Activated T-helper 17 cell treated with anti-CD3 and anti-CD28 coated beads, Interleukin-2, amount 50 U/mL, for 72 hours (primary cell): ENCODE data around the gene TP53RK. TPM values are rescaled to one million over a fixed set of nuclear protein-coding genes. Genes with fewer than 3 reads are reported as not detected.

ENCODE experiments used
- ATAC-seq: fragments of 150-1000 bp; cut with Tn5 transposase; replicated peaks from 2 replicates; pipeline ENCODE4 v1.10.0; 2021; ENCODE audit warnings: mild to moderate bottlenecking, moderate library complexity
- H3K27ac Mint-ChIP-seq: one replicate; pipeline ENCODE4 v1.8.0; 2022; ENCODE audit warnings: mixed read lengths
- H3K27me3 Mint-ChIP-seq: one replicate; pipeline ENCODE4 v1.8.0; 2022; ENCODE audit warnings: mixed read lengths
- H3K36me3 Mint-ChIP-seq: one replicate; pipeline ENCODE4 v1.8.0; 2022; ENCODE audit warnings: low read depth, mild to moderate bottlenecking, mixed read lengths
- H3K4me1 Mint-ChIP-seq: one replicate; pipeline ENCODE4 v1.8.0; 2022; ENCODE audit warnings: mixed read lengths
- H3K4me3 Mint-ChIP-seq: one replicate; pipeline ENCODE4 v1.8.0; 2022; ENCODE audit warnings: mild to moderate bottlenecking, mixed read lengths
- H3K9me3 Mint-ChIP-seq: one replicate; pipeline ENCODE4 v1.8.0; 2022; ENCODE audit warnings: mixed read lengths
- total RNA-seq, 2 donors: library from RNA; stranded (reverse); gene quantifications; one replicate each; pipeline ENCODE4 v1.2.3, GENCODE V29; 2022

The TP53RK gene
- total RNA-seq = 10 to 100 TPM; 11.9 to 16.7 TPM

DNA sequence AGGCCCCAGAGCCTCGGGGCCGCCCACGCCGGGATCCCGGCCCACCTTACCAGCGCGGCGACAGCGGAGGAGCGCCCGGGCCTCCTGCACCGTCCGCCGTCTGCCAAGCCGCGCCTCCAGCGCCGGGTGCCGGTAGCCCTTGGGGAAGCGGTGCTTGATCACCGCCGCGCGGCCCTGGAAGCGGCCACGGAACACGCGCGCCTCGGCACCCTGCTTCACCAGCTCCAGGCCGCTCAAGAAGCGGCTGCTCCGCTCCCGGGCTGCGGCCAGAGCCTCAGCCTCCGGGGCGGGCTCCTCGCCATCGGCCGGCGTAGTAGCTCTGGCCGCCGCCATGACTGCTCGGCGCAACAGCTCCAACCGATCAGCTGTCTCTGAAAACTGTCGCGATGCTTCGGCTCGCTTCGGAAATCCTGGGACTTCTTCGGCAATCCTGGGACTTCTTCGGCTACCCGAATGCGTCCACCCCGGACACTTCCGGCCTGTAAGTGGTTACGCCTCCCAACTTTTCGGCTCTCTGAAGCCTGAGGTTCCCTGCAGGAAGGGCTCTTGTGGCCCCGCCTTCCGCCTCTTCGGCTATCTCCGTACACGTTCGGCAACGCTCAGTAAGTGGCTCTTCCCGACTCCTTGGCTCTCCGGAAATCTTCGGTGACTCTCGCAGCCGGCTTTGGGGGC, at the start of gene TP53RK:
TSS of gene TP53RK (minus strand) at position 363 of the 672 bp plus-strand sequence. CDS start at position 333, 30 bp downstream.
- Mint-ChIP-seq H3K4me3 (peak within 1 kb of the TSS; percentile 95), H3K4me1 (peaks cover 29% of the 10 kb centered on the region), H3K9me3 (peaks cover 4% of the 10 kb centered on the region), H3K27me3 (no peaks in the 10 kb centered on the region), H3K36me3 (peaks cover 47% of the 10 kb centered on the region), H3K27ac (peak within 1 kb of the TSS; percentile 98)
- peak; percentile 94 for ATAC-seq

DNA sequence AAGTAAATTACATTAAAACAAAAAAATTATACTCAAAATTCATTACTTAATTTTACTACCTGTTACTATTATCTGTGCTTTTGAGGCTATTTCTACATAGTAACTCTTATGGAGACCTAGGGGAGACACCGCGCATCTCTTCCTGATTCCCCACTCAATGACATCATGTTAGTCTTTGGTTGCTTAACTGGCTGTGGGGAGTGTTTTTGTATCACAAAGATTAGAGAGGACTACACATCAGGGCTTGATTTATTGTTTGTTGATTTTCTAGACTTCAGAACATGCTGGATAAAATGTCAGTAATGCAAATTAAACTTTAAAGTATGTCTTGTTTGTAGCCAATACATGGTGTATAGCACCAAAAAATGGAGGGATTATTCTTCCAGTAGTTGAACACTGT, 46.2 kb upstream of the TP53RK start:
- Mint-ChIP-seq H3K36me3 (no peaks in the 10 kb centered on the region), H3K4me1 (no peaks in the 10 kb centered on the region), H3K27me3 (peaks cover 21% of the 10 kb centered on the region), H3K27ac (no peak overlapping the region), H3K4me3 (no peak overlapping the region), H3K9me3 (peaks cover 8% of the 10 kb centered on the region)
- no peak for ATAC-seq

DNA sequence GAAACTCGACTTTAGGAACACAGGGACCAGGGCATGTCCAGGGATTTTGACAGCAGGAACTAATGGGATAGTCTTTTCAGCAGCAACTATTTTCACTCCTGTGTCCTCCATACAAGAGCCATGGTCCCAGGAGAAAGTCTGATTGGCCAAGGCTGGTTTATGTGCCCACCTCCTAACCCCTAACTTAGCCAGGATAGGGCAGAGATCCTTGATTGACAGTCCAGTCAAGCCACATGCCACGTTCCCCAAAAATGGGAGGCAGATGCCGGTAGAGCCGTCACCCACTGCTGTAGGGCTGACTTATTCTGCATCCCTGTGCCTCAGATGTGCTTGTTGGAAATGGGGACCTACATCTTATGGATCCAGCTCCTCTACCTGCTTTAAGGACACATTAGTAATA, 42.5 kb upstream of the TP53RK start:
- peaks cover 4% of the 10 kb centered on the region for H3K9me3 Mint-ChIP-seq
- H3K27ac Mint-ChIP-seq = no peak overlapping the region
- H3K36me3 Mint-ChIP-seq = no peaks in the 10 kb centered on the region
- H3K4me3 Mint-ChIP-seq = no peak overlapping the region
- ATAC-seq = no peak
- peaks cover 3% of the 10 kb centered on the region for H3K4me1 Mint-ChIP-seq
- peaks cover 14% of the 10 kb centered on the region for H3K27me3 Mint-ChIP-seq

DNA sequence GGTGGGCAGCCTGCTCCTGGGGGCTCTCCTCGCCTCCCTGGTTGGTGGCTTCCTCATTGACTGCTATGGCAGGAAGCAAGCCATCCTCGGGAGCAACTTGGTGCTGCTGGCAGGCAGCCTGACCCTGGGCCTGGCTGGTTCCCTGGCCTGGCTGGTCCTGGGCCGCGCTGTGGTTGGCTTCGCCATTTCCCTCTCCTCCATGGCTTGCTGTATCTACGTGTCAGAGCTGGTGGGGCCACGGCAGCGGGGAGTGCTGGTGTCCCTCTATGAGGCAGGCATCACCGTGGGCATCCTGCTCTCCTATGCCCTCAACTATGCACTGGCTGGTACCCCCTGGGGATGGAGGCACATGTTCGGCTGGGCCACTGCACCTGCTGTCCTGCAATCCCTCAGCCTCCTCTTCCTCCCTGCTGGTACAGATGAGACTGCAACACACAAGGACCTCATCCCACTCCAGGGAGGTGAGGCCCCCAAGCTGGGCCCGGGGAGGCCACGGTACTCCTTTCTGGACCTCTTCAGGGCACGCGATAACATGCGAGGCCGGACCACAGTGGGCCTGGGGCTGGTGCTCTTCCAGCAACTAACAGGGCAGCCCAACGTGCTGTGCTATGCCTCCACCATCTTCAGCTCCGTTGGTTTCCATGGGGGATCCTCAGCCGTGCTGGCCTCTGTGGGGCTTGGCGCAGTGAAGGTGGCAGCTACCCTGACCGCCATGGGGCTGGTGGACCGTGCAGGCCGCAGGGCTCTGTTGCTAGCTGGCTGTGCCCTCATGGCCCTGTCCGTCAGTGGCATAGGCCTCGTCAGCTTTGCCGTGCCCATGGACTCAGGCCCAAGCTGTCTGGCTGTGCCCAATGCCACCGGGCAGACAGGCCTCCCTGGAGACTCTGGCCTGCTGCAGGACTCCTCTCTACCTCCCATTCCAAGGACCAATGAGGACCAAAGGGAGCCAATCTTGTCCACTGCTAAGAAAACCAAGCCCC, 36.2 kb upstream of the TP53RK start:
- no peak overlapping the region for H3K4me3 Mint-ChIP-seq
- peaks cover 3% of the 10 kb centered on the region for H3K4me1 Mint-ChIP-seq

DNA sequence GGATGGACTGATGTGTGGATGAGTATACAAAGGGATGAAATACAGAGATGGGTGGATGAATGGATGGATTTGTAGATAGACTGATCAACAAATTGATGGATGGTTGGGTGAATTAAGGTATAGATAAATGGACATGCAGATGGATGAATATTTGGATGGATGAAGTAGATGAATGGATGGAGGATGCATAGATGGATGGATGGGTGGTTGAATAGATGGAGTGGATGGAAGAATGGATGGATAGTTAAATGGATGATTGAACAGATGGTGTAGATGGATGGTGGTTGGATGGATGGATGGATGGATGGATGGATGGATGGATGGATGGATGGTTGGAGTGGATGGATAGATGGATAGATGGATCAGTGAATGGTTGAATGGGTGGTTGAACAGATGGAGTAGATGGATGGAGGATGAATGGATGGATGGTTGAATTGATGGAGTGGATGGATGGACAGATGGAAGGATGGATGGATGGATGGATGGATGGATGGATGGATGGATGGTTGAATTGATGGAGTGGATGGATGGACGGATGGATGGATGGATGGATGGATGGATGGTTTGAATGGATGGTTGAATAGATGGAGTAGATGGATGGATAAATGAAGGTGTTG, 35.2 kb upstream of the TP53RK start:
- Mint-ChIP-seq H3K4me1 (no peaks in the 10 kb centered on the region), H3K27me3 (no peaks in the 10 kb centered on the region), H3K9me3 (peaks cover 7% of the 10 kb centered on the region), H3K4me3 (no peak overlapping the region), H3K27ac (no peak overlapping the region), H3K36me3 (no peaks in the 10 kb centered on the region)
- no peak for ATAC-seq

More for the DNA sequence above, 36.2 kb upstream of the TP53RK start:
- ATAC-seq = no peak
- Mint-ChIP-seq H3K9me3 (peaks cover 5% of the 10 kb centered on the region), H3K27ac (no peak overlapping the region), H3K27me3 (peaks cover 6% of the 10 kb centered on the region), H3K36me3 (no peaks in the 10 kb centered on the region)

DNA sequence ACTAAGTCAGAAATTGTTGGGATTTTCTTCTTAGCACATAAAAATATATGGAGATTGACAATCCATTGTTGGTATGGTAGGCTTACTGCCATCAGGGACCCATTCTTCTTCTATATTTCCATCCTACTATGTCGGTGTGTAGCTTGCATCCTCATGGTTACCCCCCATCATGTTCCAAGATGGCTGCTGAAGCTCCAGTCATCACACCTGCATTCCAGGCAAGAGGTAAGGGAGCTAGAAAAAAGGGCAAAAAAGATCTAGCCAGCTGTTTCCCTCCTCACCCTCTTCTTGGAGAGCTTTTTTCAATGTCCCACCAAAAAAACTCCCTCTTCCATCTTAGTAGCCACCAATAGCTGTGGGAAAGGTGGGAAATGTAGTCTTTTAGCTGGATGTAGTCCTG, 33.8 kb upstream of the TP53RK start:
- no peak overlapping the region for H3K27ac Mint-ChIP-seq
- H3K27me3 Mint-ChIP-seq = no peaks in the 10 kb centered on the region
- no peak overlapping the region for H3K4me3 Mint-ChIP-seq
- no peaks in the 10 kb centered on the region for H3K4me1 Mint-ChIP-seq
- no peak for ATAC-seq
- peaks cover 7% of the 10 kb centered on the region for H3K9me3 Mint-ChIP-seq
- no peaks in the 10 kb centered on the region for H3K36me3 Mint-ChIP-seq

DNA sequence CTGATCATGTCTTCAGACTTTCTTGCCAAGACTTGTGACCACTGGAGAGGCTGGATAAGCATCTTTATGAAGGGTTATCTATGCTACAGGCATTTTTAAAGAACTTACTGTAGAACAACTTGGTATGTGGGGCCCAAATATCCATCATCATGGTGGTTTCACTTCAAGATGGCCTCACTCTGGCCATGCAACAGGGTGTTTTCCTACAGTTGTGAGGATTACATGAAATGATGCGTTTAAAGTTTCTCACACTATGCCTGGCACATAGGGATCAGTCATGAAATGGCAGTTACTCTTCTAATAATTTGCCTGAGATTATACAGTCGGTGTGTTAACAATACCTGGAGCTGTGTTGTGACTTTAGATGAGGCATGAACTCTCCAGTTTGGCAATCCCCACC, 33.2 kb upstream of the TP53RK start:
- peaks cover 7% of the 10 kb centered on the region for H3K9me3 Mint-ChIP-seq
- ATAC-seq = no peak
- H3K27me3 Mint-ChIP-seq = no peaks in the 10 kb centered on the region

DNA sequence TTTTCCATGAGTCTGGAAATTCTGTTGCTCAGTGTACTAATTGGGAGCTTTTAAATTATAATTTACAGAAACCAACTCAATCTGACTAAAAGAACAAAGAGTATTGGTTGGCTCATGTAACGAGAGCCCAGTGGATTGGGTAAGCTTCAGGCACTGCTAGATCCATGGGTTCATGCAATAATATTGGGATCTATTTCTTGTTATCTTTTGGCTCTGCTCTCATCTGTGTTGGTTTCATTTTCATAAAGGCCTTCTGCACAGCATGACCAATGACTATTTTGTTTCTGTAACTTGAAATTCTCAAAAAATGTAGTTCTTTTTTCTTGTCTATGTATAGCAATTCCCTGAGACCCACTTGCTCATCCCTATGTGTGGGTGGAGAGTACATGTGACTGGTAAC, 32.2 kb upstream of the TP53RK start:
- Mint-ChIP-seq H3K4me3 (no peak overlapping the region), H3K27me3 (no peaks in the 10 kb centered on the region), H3K27ac (no peak overlapping the region), H3K9me3 (peaks cover 7% of the 10 kb centered on the region), H3K4me1 (no peaks in the 10 kb centered on the region), H3K36me3 (no peaks in the 10 kb centered on the region)
- no peak for ATAC-seq

More for the DNA sequence above, 33.2 kb upstream of the TP53RK start:
- Mint-ChIP-seq H3K4me1 (no peaks in the 10 kb centered on the region), H3K36me3 (no peaks in the 10 kb centered on the region), H3K4me3 (no peak overlapping the region), H3K27ac (no peak overlapping the region)

DNA sequence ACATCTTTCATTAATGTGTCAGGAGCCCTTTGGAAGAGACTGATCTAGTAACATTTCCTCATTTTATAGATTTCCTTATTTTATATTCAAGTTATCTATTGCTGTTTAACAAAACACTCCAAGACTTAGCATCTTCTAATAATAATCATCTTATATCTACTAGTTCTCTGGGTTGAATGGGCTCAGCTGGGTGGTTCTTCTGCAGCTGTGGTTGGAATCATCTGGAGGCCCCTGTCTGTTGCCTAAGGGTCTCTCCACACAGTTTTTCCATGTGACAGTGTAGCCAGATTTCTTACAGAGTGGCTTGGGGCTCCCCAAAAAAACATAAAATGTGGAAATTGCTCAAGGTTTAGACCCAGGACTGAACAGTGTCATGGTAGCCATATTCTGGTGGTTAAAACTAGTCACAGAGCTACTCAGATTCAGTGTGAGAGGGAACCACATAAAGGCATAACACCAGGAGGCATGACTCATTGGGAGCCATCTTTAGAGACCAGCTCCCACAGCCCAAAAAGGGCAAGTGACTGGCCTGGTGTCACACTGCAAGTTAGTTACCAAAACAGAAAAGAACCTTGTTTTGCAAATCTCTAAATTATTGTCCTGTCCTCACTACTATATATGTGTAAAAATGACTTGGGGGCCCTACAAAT, 31.7 kb upstream of the TP53RK start:
- Mint-ChIP-seq H3K9me3 (peaks cover 7% of the 10 kb centered on the region), H3K4me3 (no peak overlapping the region), H3K4me1 (no peaks in the 10 kb centered on the region), H3K36me3 (no peaks in the 10 kb centered on the region), H3K27me3 (no peaks in the 10 kb centered on the region), H3K27ac (no peak overlapping the region)
- ATAC-seq = peak; percentile 93

DNA sequence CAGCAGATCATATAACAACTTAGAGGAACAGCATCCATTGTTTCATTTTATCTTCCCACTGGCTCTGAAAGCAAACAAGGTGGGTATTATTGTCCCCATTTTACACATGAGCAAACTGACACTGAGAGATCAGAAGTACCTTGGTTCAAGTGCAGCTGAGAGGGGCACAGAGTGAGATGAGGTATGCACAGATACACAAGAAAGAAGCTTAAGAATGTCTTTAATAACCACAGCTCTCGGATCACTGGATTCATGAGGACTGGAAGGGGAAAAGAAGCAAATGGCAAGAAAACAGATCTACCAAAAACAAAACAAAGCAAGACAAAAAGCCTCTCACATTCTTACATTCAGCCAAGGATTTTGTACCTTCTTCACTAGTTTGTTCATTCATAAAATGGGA, 30.8 kb upstream of the TP53RK start:
- no peaks in the 10 kb centered on the region for H3K4me1 Mint-ChIP-seq
- H3K9me3 Mint-ChIP-seq = peaks cover 7% of the 10 kb centered on the region
- no peak overlapping the region for H3K27ac Mint-ChIP-seq
- H3K36me3 Mint-ChIP-seq = no peaks in the 10 kb centered on the region
- ATAC-seq = no peak
- peaks cover 4% of the 10 kb centered on the region for H3K27me3 Mint-ChIP-seq
- no peak overlapping the region for H3K4me3 Mint-ChIP-seq

DNA sequence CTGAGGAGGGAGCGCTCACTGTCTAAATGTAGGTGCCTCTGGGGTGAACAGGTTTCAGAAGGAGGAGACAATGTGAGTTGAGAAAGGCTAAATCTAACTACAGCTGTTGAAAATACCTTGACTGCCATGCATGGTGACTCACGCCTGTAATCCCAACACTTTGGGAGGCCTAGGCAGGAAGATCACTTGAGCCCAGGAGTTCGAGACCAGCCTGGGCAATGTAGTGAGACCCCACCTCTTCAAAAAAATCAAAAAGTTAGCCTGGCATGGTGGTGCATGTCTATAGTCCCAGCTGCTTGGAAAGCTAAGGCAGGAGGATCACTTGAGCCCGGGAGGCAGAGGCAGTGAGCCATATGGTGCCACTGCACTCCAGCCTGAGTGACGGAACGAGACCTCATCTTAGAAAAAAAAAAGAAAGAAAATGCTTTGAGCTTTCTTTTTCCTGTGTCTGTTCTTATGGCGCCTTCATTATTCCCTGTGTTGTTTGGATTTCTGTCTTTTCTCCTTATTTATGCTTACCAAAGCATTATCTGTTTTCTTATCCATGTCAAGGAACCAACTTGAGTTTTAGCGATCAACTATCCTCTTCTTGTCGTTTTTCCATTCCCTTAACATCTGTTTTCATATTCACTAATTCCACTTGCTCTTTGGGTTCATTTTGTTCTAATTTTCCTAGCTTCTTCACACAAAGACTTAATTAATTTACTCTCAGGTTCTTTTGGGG, 28.7 kb upstream of the TP53RK start:
- Mint-ChIP-seq H3K27ac (no peak overlapping the region), H3K27me3 (peaks cover 22% of the 10 kb centered on the region), H3K9me3 (peaks cover 7% of the 10 kb centered on the region), H3K4me3 (no peak overlapping the region), H3K36me3 (no peaks in the 10 kb centered on the region), H3K4me1 (no peaks in the 10 kb centered on the region)
- ATAC-seq = no peak

DNA sequence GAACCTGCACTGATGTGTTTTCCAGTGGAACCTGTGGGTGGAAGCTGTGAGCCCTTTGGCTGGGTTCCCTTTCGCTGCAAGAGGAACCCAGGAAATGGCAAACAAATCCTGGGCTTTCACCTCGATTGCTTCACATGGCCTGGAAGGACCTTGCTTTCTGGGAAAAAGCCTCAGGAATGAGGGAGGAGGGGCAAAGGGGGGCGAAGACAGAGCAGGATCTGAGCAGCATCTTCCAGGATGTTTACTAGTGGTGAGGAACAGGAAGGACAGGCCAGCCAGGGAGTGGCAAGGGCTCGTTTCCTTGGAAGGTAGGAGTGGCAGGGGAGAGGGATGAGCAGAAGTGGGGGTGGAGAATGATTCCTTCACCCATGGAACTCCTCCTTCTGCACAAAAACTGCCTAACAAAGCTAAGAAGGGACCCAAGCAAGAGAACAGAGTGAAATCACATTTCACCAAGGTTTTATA, 26.1 kb upstream of the TP53RK start:
- no peak overlapping the region for H3K27ac Mint-ChIP-seq
- H3K4me1 Mint-ChIP-seq = peaks cover 2% of the 10 kb centered on the region
- no peak for ATAC-seq
- no peaks in the 10 kb centered on the region for H3K36me3 Mint-ChIP-seq
- H3K9me3 Mint-ChIP-seq = peaks cover 5% of the 10 kb centered on the region
- H3K4me3 Mint-ChIP-seq = no peak overlapping the region
- H3K27me3 Mint-ChIP-seq = peaks cover 36% of the 10 kb centered on the region

DNA sequence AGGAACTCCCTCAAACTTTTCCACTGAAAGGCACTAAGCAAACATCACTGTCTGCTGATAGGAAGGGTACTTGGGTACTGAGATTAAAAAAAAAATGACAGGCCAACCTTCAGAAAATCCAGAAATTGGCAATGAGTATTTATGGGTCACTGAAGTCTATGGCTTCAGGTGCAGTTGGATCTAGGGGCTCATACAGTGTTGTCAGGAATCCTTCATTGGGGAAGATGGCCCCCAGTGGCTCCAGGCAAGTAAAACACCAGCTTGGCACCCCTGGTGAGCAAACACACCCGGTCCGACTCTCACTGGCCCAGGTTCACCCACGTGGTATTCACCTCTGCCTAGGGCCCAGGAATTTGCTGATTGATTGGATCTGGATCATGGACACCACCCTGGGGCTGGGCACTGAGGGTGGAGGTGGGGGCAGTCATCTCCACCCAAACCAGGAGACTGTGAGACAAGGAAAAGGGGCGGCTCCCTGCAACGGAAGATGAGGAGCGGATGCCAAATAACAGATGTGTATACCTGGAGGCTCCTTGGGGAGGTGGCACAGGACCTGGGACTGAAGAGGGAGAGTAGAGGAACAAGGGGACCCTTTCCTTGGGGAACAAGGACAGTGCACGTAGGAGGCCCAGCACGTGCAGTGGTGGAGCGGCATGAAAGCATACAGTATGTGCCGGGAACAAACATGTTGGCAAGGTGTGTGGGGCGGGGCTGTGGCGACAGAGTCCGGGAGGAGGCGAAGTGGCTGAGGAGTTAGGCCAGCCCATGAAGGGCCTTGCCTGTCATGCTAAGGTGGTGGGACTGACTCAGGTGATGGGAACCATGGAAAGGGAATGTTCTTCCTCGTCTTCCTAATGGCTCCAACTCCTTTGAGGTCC, 25.0 kb upstream of the TP53RK start:
- H3K27me3 Mint-ChIP-seq = peaks cover 43% of the 10 kb centered on the region
- H3K27ac Mint-ChIP-seq = no peak overlapping the region
- H3K4me1 Mint-ChIP-seq = peaks cover 8% of the 10 kb centered on the region
- no peaks in the 10 kb centered on the region for H3K9me3 Mint-ChIP-seq
- no peak overlapping the region for H3K4me3 Mint-ChIP-seq
- no peaks in the 10 kb centered on the region for H3K36me3 Mint-ChIP-seq
- ATAC-seq = no peak
